NB4 (cell line): ENCODE results near the gene TRIM77.
"Not testable (repeated sequence)": the region's sequence is repeated elsewhere in the genome, so short reads cannot be mapped to it uniquely, and the experiment has no call there.

ENCODE experiments used
- POLR2A ChIP-seq: IDR thresholded peaks from 2 replicates; pipeline ENCODE4 v1.6.1; 2011; ENCODE audit warnings: mild to moderate bottlenecking; ENCODE audit not compliant: insufficient read length; ENCODE audit errors: extremely low read depth
- TF ChIP-seq, protein P1 (sequence below): IDR thresholded peaks from one replicate; pipeline ENCODE4 v1.5.1; 2012; ENCODE audit warnings: low read depth, low read length
- TF ChIP-seq, protein P2 (sequence below): IDR thresholded peaks from 2 replicates; pipeline ENCODE4 v1.6.1; 2011; ENCODE audit warnings: low read depth, low read length

DNA sequence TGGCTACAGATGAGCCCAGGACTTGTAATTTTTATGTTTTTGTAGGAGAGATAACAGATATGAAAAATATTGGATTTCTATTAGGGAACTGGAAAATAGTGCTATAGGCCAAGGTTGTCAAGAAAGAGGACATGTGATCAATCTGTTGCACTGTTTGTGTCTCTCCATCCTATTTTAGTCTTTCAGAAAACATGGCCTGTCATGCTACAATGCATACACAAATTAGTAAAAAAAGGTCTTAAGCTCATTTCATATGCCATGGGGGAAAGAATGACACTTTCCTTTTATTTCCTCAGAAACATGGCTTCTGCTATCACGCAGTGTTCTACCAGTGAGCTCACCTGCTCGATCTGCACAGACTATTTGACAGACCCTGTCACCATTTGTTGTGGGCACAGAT lies at the start of gene TRIM77:
- TF ChIP-seq, protein P1, sequence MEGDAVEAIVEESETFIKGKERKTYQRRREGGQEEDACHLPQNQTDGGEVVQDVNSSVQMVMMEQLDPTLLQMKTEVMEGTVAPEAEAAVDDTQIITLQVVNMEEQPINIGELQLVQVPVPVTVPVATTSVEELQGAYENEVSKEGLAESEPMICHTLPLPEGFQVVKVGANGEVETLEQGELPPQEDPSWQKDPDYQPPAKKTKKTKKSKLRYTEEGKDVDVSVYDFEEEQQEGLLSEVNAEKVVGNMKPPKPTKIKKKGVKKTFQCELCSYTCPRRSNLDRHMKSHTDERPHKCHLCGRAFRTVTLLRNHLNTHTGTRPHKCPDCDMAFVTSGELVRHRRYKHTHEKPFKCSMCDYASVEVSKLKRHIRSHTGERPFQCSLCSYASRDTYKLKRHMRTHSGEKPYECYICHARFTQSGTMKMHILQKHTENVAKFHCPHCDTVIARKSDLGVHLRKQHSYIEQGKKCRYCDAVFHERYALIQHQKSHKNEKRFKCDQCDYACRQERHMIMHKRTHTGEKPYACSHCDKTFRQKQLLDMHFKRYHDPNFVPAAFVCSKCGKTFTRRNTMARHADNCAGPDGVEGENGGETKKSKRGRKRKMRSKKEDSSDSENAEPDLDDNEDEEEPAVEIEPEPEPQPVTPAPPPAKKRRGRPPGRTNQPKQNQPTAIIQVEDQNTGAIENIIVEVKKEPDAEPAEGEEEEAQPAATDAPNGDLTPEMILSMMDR, result not testable (repeated sequence)
- TF ChIP-seq POLR2A, result not testable (repeated sequence)
- TF ChIP-seq, protein P2, sequence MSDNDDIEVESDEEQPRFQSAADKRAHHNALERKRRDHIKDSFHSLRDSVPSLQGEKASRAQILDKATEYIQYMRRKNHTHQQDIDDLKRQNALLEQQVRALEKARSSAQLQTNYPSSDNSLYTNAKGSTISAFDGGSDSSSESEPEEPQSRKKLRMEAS, result not testable (repeated sequence)
